ENCODE data around the gene GGT5. TPM values are rescaled to one million over a fixed set of nuclear protein-coding genes. Genes with fewer than 3 reads are reported as not detected.
"Not testable (repeated sequence)": the region's sequence is repeated elsewhere in the genome, so short reads cannot be mapped to it uniquely, and the experiment has no call there.

GGT5 gene
- total RNA-seq: 10 to 100 TPM in 3 of 4 donors, 1 to 10 TPM in 1; 8.8 to 29.9 (median 22.8) TPM

GRCh38 chr22:24245030-24245431 lies at the start of gene GGT5:
TSS of gene GGT5 (minus strand) at chr22:24245082. CDS start at chr22:24244725, 357 bp downstream.
- not testable (repeated sequence) for ATAC-seq, H3K9me3 ChIP-seq, H3K27me3 ChIP-seq, H3K36me3 ChIP-seq
- intact Hi-C loops (cut with DNase I; ENCODE audit: low total_unique reads): loop anchor here (5.0 kb wide), 1 partner anchor 38 kb away; no protein-coding TSS in a partner anchor
- peaks cover 14 to 20% of the 10 kb centered on the region in 2 donors for H3K4me1 ChIP-seq
- H3K27ac ChIP-seq: peak within 1 kb of the TSS; percentile 73 to 82 (median 77)
- in situ Hi-C loops (cut with MboI; ENCODE audit: low sequenced_read_pairs in 4 of 4): loop anchor here in 3 of 4 donors (10.0 to 25.0 kb wide), 2 partner anchors 50 to 133 kb away; no protein-coding TSS in a partner anchor
- peak within 1 kb of the TSS; percentile 43 to 53 (median 50) for H3K4me3 ChIP-seq
- peak in 1 of 2 donors; percentile 78 for DNase-seq

- ATAC-seq; DNase-seq; H3K27me3 ChIP-seq; H3K9me3 ChIP-seq; H3K36me3 ChIP-seq; in situ Hi-C loops (cut with MboI; ENCODE audit: low sequenced_read_pairs in 4 of 4); H3K4me3 ChIP-seq; intact Hi-C loops (cut with DNase I; ENCODE audit: low total_unique reads): not testable (repeated sequence)
- Histone ChIP-seq H3K27ac (peak overlapping the region in 2 of 4 donors; percentile 47 to 69), H3K4me1 (peaks cover 61% of the 10 kb centered on the region in 2 donors)
Observed at GRCh38 chr22:24292202-24292830, 47.4 kb upstream of the GGT5 start.

- no peaks in the 10 kb centered on the region for H3K36me3 ChIP-seq
- H3K9me3 ChIP-seq: no peaks in the 10 kb centered on the region
- DNase-seq (no peak), ATAC-seq (no peak)
- H3K4me3 ChIP-seq: no peak overlapping the region
- in situ Hi-C loops (cut with MboI; ENCODE audit: low sequenced_read_pairs in 4 of 4) (no loop called here), intact Hi-C loops (cut with DNase I; ENCODE audit: low total_unique reads) (no loop called here)
- peak overlapping the region in 3 of 4 donors; percentile 34 to 69 (median 47) for H3K27ac ChIP-seq
- peaks cover 66% of the 10 kb centered on the region in 2 donors for H3K4me1 ChIP-seq
- H3K27me3 ChIP-seq: no peaks in the 10 kb centered on the region
- no peak for TF ChIP-seq POLR2A (IDR thresholded peaks at IDR 0.05)
- TF ChIP-seq CTCF (IDR thresholded peaks at IDR 0.05 in 4 of 5, conservative IDR thresholded peaks at IDR 0.05 in 1 of 5): no peak
Observed at GRCh38 chr22:24291515-24292201, 46.8 kb upstream of the GGT5 start.

GRCh38 chr22:24290459-24290858 lies 45.6 kb upstream of the GGT5 start:
- intact Hi-C loops (cut with DNase I; ENCODE audit: low total_unique reads) (no loop called here), in situ Hi-C loops (cut with MboI; ENCODE audit: low sequenced_read_pairs in 4 of 4) (no loop called here)
- Histone ChIP-seq H3K4me1 (peaks cover 72 to 74% of the 10 kb centered on the region in 2 donors), H3K36me3 (no peaks in the 10 kb centered on the region), H3K9me3 (no peaks in the 10 kb centered on the region), H3K4me3 (no peak overlapping the region), H3K27ac (peak overlapping the region in 3 of 4 donors; percentile 35 to 76 (median 69)), H3K27me3 (no peaks in the 10 kb centered on the region)
- TF ChIP-seq CTCF (IDR thresholded peaks at IDR 0.05 in 4 of 5, conservative IDR thresholded peaks at IDR 0.05 in 1 of 5) (no peak), POLR2A (IDR thresholded peaks at IDR 0.05) (no peak)
- ATAC-seq (no peak), DNase-seq (no peak)

- intact Hi-C loops (cut with DNase I; ENCODE audit: low total_unique reads) (no loop called here), in situ Hi-C loops (cut with MboI; ENCODE audit: low sequenced_read_pairs in 4 of 4) (no loop called here)
- TF ChIP-seq CTCF (IDR thresholded peaks at IDR 0.05 in 4 of 5, conservative IDR thresholded peaks at IDR 0.05 in 1 of 5): no peak
- no peak for TF ChIP-seq POLR2A (IDR thresholded peaks at IDR 0.05)
- ATAC-seq (no peak), DNase-seq (no peak)
- Histone ChIP-seq H3K4me3 (no peak overlapping the region), H3K9me3 (no peaks in the 10 kb centered on the region), H3K4me1 (peaks cover 75 to 77% of the 10 kb centered on the region in 2 donors), H3K27ac (peak overlapping the region; percentile 35 to 76 (median 68)), H3K27me3 (no peaks in the 10 kb centered on the region), H3K36me3 (no peaks in the 10 kb centered on the region)
Observed at GRCh38 chr22:24289741-24290163, 44.9 kb upstream of the GGT5 start.
